PC-3 (cell line): ENCODE measurements around the gene SNX32.

ENCODE experiments used
- CTCF ChIP-seq: fragments of 300-600 bp; sonication (generic); conservative IDR thresholded peaks from 2 replicates; pipeline ENCODE4 v1.5.1; 2017; ENCODE audit warnings: antibody characterized with exemption, low read depth, mild to moderate bottlenecking, low read length
- EZH2phosphoT487 ChIP-seq: fragments of 300-600 bp; sonication (generic); IDR thresholded peaks from 2 replicates; pipeline ENCODE4 v1.6.1; 2018; ENCODE audit warnings: mild to moderate bottlenecking, antibody characterized with exemption, low read length, borderline replicate concordance

GRCh38 chr11:65826984-65827735, 6.6 kb upstream of the SNX32 start:
- no peak for TF ChIP-seq EZH2phosphoT487
- TF ChIP-seq CTCF: no peak
